Measurements from ENCODE around the gene SYNPO2.
"Not testable (repeated sequence)": the region's sequence is repeated elsewhere in the genome, so short reads cannot be mapped to it uniquely, and the experiment has no call there.

Gene SYNPO2

GRCh38 chr4:119035951-119036737 lies 147.5 kb downstream of the SYNPO2 start:
- no peak for DNase-seq (ENCODE audit: low spot score)

DNA sequence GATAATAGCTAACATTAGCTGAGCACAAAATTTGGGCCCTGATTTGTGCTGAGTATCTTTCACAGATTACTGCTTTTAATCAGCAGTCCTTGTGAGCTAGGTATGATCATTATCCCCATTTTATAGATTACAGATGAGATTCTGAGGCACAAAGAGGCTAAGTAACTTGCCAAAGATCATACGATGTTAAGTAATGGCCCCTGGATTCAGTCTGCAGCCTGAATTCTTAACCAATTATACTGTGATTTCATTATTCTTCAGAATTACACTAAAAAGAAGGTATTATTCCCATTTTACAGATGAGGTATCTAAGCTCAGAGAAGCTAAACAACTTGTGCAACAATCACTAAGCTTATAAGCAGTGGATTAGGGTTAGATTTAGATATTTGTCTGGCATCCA lies 149.1 kb downstream of the SYNPO2 start:
- DNase-seq (ENCODE audit: low spot score) = no peak

GRCh38 chr4:119038116-119038841 lies 149.6 kb downstream of the SYNPO2 start:
- no peak for DNase-seq (ENCODE audit: low spot score)

DNA sequence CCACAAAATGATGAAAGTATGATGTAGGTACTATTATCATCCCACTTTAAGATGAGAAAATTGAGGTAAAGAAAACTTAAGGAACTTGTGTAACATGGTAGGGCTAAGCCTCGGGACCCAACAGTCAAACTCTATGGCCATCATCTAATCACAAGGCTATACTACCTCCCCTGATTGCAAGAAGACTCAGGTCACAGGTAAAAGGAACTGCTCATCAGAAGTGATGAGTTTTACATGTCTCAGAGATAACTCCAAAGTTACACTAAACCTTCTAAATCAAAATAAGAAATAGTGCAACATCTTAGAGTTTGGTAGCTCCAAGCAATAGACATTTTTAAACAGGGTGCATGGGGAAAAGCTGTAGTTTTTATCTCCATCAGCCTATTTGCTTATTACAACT lies 150.5 kb downstream of the SYNPO2 start:
- DNase-seq (ENCODE audit: low spot score) = no peak

DNA sequence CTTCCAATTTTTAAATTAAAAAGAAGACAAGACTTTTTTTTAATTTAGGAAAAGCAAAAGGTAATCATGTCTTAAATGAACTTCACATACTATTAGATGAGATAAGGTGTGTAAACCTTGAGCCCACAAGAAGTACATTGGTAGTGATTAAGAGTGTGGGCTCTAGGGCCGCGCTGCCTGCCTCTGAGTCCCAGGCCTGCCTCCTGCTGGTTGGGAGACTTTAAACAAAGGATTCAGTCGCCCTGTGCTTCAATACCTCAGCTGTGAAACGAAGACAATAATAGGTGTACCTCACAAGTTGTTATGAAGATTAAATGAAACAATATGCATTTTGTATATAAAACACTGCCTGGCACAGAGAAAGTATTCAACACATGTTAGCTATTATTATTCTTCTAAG lies 151.1 kb downstream of the SYNPO2 start:
- DNase-seq (ENCODE audit: low spot score) = no peak

DNA sequence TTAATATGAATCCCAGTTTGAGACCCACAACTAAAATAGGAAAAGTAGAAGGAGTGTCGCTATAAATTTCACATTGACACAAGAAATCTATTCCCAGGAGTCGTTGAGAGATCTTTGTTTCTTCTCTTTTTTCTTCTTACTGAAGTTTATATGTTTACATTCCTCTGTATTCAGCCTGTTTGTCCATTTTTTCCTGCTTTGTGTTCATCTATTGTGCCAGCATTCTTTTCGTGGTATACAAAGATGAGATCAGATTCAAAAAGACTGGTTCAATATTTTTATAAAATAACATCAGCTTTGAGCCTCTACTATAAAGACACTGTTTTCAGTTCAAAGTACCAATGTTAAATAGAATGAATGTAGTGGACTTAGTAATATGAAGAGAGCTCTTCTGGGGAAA lies 151.6 kb downstream of the SYNPO2 start:
- no peak for DNase-seq (ENCODE audit: low spot score)

DNA sequence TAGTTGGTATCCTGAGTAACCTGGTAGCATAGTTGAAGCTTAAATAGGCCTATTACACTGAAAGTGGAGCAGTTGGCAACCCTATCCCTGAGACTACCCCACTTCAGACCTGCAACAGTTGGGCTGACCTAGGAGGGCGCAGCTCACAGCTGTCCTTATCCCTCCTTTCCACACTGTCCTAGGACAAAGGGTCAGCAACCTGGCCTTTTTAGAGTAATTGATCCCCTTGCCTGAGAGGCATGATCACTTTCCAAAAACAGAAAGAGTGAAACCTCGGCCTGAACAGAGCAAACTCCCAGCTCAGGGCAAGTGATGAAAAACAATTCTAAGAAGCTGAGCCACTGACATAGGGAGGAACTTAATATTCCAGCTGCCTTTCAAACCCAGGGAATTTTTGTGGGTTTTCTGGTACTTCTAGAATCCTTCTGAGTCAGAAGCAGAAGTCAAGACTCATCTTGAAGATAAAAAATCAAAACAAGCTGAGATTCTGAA lies 152.1 kb downstream of the SYNPO2 start:
- no peak for DNase-seq (ENCODE audit: low spot score)

GRCh38 chr4:119041396-119041795 lies 152.7 kb downstream of the SYNPO2 start:
- DNase-seq (ENCODE audit: low spot score) = no peak

DNA sequence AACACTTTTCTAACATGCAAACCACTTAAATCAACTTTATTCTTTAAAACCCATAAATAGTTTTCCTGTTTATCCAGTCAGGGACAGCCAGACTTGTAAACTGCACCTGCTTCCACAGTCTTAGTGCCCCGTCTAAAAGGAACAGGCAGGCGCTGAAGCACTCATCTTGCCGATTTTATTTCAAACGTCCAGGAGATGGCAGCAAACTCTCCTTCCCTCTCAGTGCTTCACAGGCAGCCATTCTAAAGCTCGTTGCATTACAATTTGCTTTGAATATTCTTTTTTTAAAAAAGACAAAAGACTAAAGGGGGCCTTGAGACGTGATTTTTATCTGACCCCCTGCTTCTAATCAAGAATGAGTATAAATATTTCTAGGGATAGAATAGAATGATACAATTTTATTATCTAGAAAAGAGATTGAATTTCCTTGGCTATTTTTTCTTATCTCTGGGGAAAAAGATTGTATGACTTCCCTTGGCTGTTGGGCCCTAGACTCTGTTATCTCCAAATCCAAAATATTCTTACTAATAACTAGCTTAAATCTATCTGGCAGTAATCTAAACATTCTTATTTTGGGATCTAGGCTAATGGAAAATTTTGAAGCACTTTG lies 153.4 kb downstream of the SYNPO2 start:
- peak; percentile 35 for DNase-seq (ENCODE audit: low spot score)

DNA sequence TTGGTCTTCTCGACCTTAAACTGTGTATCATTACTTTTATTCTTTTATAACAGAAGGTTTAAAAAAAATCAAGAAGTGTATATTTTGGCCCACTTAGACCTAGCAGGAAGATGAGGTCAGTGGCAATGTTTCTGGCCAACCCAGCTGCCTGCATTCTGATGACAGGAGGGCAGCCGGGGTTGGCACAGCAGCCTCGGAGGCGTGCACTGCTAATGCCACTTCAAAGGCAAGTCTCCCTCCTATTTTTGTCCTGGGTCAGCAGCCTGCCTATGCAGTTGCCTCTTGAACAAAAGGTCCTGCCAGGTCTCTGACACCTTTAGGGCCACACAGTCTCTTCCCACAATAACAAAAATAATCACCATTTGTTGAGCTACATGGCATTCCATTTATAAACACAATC lies 157.6 kb downstream of the SYNPO2 start:
- no peak for DNase-seq (ENCODE audit: low spot score)

DNA sequence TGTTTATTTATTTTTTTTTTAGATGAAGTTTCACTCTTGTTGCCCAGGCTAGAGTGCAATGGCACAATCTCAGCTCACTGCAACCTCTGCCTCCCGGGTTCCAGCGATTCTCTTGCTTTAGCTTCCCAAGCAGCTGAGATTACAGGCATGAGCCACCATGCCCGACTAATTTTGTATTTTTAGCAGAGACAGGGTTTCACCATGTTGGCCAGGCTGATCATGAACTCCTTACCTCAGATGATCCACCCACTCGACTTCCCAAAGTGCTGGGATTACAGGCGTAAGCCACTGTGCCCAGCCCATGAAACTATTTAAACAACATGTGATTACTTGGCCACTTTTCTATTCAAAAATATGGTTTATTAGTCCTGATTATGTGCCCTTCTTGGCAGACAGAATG lies 158.4 kb downstream of the SYNPO2 start:
- DNase-seq (ENCODE audit: low spot score) = not testable (repeated sequence)

- DNase-seq (ENCODE audit: low spot score) = no peak
Measured at GRCh38 chr4:119048446-119048845, 159.8 kb downstream of the SYNPO2 start.

- no peak for DNase-seq (ENCODE audit: low spot score)
Measured at GRCh38 chr4:119049342-119049741, 160.7 kb downstream of the SYNPO2 start.

GRCh38 chr4:119050527-119051090 lies 162.0 kb downstream of the SYNPO2 start:
- DNase-seq (ENCODE audit: low spot score) = no peak

DNA sequence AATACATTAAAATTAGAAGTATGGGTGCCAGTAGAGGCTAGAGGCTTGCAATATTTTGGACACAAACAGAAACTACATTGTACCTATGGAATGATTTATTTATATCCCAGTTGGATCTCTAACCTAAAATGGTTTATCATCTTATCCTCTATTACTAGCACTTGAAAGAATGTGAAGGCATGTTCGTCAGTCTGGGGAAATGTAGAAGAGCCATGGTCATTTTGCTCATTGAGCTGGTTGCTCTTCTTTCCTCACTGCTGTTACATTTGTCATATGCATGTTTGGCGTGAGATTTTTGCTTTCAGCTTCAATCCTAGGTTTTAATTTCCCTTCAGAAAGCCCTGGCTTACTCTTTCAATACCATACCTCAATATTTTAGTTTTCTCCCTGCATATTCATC lies 164.6 kb downstream of the SYNPO2 start:
- DNase-seq (ENCODE audit: low spot score) = no peak

DNA sequence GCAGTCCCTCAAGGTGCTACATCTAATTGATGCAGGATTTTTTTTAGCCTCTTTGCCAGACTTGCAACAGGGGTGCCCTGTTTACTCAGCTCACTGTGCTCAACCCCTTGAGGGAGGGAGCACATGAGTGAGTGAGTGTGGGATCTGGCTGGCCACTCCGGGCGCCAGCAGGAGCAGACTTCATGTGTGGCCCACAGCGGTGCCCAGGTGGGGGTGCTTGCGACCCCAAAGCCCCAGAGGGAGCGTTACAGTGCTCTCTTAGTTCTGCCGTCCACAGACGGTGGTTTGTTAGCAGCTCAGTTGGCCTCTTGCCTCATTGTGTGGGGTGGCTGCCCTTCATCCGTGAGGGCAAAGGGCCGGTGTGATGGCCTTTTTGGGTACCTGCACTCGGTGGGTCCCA lies 165.3 kb downstream of the SYNPO2 start:
- no peak for DNase-seq (ENCODE audit: low spot score)

- DNase-seq (ENCODE audit: low spot score) = no peak
Measured at GRCh38 chr4:119057417-119057816, 168.8 kb downstream of the SYNPO2 start.

GRCh38 chr4:119059221-119059620 lies 170.6 kb downstream of the SYNPO2 start:
- DNase-seq (ENCODE audit: low spot score) = no peak

- DNase-seq (ENCODE audit: low spot score) = not testable (repeated sequence)
Measured at GRCh38 chr4:119067125-119067524, 178.5 kb downstream of the SYNPO2 start.

DNA sequence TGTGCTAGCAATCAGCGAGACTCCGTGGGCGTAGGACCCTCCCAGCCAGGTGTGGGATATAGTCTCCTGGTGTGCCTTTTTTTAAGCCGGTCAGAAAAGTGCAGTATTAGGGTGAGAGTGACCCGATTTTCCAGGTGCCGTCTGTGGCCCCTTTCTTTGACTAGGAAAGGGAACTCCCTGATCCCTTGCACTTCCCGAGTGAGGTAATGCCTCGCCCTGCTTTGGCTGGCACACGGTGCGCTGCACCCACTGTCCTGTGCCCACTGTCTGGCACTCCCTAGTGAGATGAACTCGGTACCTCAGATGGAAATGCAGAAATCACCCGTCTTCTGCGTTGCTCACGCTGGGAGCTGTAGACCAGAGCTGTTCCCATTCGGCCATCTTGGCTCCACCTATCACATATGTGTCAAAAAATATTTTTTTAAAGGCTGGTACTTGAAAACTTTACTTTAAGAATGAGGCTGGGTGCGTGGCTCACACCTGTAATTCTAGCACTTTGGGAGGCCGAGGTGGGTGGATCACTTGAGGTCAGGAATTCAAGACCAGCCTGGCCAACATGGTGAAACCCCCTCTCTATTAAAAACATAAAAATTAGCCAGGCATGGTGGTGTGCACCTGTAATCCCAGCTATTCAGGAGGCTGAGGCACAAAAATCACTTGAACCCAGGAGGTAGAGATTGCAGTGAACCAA lies 179.2 kb downstream of the SYNPO2 start:
- not testable (repeated sequence) for DNase-seq (ENCODE audit: low spot score)

DNA sequence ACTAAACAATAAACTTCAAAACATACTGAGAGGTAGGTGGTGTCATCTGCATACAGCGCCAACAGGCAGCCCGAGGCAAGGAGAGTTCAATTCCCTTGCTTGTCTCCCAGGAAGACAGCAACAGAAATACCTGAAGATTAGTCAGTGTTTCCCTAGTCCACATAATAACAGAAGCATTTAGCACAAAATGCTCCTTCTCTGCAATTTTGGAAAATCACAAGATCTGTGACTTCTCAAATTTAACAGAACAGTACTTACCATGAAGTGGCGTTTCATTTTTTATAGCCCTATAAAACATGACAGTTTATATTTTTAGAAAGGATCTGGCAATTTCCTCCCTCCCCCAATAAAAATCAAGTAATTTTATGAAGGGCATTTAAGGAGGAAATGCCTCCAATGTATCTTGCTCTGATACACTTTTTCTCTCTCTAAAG lies 179.9 kb downstream of the SYNPO2 start:
- no peak for DNase-seq (ENCODE audit: low spot score)

DNA sequence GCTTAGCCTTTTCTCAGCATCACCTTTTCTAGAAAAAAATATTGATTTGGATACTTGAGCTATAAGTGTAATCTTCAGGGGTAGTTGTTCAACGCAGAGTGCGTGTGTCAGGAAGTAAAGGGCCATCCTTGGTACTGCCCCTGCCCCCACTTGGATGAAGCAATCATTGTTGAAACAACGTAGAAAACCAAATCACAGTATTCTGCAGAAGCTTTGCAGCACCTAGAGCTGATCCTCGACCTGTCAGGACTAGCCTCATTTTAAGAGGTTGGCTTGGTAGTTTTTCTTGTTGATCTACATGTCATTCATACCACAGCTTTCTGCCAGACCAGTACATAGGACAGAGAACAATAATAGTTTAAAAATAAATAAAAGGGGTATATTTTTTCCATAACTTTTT lies 181.6 kb downstream of the SYNPO2 start:
- no peak for DNase-seq (ENCODE audit: low spot score)
